ENCODE measurements around the gene BOLA2B.
"Not testable (repeated sequence)": the region's sequence is repeated elsewhere in the genome, so short reads cannot be mapped to it uniquely, and the experiment has no call there.

Gene BOLA2B

DNA sequence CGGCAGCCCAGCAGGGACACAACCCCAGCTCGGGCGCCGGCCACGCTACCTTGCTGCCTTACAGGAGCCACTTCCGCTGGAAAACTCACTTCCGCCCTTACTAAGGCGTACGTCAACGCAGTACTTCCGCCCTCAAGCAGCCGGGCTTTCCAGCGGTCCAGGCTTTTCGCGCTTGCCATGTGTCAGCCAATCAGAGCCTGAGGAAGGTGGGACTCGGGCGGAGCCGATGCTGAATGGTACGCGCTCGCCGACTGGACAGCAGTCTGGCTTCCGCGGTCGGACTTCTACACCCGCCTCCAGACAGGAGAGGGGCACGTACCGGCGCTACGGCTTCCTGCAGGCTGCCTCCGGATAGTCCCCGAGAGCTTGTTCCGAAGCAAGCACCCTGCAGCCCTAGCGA lies at the start of gene BOLA2B, which contains the start of gene SLX1A:
Gene BOLA2B, minus strand, starts transcription at position 52 of the 400 bp plus-strand sequence. CDS start 71 bp downstream, outside the sequence.
Gene SLX1A, plus strand, starts transcription at position 261 of the 400 bp plus-strand sequence. CDS start 210 bp downstream, outside the sequence.
- not testable (repeated sequence) for DNase-seq

DNA sequence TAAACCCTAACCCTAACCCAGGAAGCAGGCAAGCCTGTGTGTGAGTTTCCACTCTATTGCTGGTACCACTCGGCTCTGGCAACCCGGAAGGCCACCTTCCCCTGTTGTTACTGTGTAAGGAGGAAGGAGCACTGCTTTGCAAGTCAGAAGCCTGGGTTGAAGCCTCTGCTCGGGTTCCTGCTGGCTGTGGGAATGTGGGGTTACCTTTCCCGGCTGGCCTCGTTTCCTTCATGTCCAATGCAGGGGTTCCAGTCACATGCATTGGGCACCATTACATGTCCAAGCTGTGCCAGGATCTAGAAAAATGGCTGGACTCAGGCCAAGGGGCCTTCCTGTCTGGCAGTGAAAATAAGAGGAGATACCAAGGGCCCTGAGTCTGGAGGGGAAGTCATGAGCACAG lies 23.6 kb upstream of the BOLA2B start:
- not testable (repeated sequence) for DNase-seq

DNA sequence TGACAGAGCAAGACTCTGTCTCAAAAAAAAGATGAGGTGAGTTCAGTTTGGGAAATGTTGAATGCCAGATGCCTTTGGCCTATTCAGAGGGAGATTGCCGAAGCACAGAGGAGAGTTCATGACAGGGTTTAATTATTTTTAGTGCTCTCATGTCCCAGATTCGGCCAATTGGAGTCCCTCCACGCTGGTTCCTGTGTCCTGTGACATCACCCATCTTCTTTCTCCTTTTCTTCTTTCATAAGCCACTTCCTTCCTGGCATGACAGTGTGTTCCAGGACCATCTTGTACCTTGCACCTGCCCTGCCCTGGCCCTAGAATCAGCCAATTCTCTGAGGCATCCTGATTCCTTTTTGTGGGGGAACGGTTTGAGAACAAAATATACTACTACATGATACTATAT lies 17.9 kb upstream of the BOLA2B start:
- DNase-seq: not testable (repeated sequence)

DNA sequence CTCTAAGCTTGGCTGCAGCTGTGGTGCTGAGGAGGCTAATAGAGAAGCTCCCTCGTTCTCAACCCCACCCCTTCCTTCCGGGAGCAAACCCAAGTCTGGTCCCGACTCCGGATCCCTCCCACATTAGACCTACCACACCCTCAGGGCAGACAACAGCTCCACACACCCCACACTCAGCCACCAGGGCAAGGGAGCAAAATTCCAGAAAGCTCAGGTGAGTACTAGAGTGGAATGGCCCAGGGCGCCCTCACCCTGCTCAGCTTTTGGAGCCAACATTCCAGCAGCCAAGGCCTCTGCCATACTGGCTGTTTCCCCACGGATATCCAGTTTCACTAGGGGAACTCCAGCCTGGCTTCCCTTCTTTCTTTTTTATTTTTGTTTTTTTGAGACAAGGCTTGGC lies 15.6 kb upstream of the BOLA2B start:
- DNase-seq: peak; percentile 3 to 42

DNA sequence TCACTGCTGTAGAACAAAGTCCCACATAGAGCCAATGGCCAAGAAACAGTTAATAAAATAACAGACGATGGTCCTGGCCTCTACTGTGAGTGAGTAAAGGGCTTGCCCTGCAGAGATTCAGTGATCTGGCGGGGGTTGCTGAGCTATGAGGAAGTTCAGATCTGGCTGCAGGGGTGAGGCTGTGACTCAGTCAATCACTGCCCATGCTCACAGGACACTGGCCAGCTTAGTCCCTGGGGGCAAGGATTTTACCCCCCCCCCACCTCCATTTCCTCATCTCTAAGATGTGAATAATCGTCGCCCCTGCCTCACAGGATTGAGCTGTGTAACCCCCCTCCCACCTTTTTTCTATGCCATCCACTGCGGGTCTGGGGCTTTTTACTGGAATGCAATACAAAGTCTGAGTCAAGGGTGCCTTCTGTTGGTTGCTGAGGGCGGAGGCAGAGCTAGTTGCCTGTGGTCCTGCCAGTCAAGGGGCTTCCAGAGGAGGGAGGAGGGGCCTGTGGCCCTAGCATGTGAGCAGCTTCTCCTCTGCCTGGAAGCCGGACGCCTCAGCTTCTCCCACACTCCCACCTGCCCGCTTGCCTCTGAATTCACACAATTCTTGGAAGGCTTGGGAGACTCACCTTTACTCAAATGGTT lies 13.7 kb upstream of the BOLA2B start:
- not testable (repeated sequence) for DNase-seq

DNA sequence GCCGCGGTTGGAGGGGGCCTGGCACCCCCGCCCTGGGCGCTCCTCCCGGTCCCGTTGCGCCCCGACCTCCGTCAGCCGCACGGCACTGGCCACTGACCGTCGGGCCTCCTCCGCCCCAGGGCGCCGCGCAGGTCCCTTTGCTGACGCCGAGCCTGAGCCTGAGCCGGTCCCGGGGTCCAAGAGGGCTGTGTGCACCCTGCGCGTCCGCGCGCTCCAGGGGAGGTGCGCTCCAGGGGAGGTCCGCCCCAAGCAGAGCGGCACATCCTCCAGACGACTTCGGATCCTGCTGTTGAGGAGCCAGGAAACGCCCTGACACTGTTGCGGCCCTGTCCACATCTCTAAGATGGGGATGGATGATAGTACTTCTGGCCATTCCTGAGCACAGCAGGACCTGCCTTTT lies 12.8 kb upstream of the BOLA2B start:
- not testable (repeated sequence) for DNase-seq

DNA sequence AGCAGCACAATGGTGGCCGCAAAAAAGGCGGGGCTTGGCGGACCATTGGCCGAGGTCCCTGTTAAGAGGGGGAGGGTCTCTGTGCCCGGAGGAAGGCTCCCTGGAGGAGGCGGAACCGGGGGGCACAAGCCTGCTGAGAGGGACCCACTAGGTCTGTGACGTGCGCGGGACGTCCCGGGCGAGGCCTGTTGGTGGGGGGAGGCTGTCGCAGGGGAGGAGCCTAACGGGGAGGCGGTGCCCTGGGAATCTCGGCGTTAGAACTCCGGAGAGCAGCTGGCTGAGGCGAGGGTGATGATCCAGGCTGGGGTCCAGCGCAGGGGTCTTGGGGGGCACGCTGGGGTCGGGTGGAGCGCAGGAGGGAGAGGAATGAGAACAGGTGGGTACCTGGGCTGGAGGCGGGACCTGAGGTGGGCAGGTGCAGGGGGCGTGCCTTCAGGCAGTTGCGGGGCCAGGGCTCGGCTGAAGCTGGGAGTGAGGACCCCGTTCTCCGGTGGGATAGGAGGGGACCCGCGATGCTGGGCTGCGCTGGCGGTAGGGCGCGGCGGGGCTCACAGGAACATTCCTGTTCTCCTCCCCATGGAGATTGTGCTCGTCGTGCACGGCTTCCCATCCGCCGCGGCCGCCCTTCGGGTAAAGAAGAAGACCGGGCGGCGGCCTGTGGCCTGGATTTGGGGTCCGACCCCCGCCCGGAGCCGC lies 12.2 kb upstream of the BOLA2B start:
- DNase-seq: not testable (repeated sequence)

DNA sequence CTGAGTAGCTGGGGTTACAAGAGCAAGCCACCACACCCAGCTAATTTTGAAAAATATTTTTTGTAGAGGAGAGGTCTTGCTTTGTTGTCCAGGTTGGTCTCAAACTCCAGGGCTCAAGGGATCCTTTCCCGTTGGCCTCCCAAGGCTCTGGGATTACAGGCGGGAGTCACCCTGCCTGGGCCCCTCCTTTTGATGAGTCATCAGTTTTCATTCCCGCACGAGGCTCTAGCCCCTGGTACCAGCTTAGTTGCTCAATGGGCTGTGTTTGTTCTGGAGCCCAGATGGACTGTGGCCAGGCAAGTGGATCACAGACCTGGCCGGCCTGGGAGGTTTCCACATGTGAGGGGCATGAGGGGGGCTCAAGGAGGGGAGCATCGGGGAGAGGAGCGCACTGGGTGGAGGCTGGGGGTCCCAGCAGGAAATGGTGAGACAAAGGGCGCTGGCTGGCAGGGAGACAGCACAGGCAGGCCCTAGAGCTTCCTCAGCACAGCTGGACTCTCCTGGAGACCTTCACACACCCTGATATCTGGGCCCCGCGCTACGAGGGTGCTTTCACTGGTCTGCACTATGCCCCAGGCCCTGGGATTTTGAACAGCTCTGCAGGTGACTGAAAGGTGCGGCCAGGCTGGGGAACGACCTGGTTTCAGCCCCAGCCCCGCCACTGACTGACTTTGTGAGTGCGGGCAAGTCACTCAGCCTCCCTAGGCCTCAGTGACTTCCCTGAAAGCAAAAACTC lies 6.3 kb upstream of the BOLA2B start:
- DNase-seq: not testable (repeated sequence)

DNA sequence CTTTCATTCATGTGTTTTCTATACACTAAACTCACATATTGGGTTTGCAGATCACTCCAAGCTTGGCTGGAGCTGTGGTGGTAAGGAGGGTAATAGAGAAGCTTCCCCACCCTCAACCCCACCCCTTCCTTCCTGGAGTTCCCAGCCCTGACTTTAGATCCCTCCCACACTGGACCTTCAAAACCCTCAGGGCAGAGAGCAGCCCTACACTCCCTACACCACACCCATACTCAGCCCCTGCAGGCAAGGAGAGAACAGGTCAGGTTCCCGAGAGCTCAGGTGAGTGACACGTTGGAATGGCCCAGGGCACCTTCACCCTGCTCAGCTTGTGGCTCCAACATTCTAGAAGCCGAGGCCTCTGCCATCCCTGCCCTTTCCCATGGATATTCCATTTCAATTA lies 5.6 kb upstream of the BOLA2B start, which contains the start of gene SULT1A3:
Gene SULT1A3, plus strand, starts transcription at position 207 of the 400 bp plus-strand sequence. CDS start 1,474 bp downstream, outside the sequence.
- not testable (repeated sequence) for DNase-seq

DNA sequence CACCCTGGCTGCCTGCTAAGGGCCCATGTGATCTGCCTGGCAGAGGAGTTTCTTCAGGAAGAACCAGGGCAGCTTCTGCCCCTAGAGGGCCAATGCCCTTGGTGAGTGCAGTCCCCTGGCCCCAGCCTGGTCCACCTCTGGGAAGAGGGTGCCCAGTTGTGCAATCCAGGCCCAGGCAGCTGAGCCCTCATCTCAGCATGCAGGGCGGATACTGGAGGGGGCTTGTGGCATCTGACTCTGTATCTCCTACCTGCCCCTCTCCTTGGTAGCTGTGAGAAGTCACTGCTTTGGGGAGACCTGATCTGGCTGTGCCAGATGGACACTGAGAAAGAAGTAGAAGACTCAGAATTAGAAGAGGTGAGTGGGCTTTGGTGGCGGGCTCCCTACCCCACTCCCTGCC lies 3.5 kb upstream of the BOLA2B start:
- DNase-seq: not testable (repeated sequence)

DNA sequence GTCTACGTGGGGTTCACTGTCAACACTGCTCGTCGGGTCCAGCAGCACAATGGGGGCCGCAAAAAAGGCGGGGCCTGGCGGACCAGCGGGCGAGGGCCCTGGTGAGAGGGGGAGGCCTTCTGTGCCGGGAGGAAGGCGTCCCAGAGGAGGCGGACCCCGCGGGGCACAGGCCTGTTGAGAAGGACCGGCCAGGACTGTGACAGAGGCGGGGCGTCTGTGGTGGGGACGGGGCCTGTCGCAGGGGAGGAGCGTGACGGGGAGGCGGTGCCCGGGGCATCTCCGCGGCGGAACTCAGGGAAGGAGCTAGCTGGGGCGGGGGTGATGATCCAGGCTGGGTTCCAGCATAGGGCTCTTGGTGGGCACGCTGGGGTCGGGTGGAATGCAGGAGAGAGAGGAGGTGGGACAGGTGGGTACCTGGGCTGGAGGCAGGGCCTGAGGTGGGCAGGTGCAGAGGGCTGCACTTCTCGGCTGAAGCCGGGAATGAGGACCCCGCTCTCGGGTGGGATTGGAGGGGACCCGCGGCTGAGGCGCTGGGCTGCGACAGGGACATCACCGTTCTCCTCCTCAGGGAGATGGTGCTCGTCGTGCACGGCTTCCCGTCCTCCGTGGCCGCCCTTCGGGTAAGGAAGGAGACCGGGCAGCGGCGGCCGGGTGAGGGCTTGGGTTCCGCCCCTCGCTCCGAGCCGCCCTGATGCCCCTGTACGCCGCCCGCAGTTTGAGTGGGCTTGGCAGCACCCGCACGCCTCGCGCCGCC lies 883 bp upstream of the BOLA2B start:
- DNase-seq: not testable (repeated sequence)

DNA sequence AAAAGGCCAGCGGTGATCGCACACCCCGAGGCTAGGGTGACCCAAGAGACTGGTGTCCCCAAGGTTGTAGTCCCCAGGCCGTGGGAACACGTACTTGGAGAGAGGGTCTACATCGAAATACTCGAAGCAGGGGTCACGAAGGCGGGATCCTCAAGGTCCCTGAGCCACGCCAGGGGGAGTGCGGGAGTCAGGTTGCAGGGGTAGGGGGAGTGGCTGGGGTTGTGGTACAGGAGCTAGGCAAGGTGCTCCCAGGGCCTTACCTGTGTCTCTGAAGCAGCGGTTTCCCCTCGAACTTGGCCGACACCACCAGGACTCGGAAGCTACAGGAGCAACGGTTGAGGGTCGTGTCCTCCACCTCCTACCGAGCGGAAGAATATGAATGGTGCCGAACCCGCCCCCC lies 368 bp downstream of the BOLA2B start:
- not testable (repeated sequence) for DNase-seq

DNA sequence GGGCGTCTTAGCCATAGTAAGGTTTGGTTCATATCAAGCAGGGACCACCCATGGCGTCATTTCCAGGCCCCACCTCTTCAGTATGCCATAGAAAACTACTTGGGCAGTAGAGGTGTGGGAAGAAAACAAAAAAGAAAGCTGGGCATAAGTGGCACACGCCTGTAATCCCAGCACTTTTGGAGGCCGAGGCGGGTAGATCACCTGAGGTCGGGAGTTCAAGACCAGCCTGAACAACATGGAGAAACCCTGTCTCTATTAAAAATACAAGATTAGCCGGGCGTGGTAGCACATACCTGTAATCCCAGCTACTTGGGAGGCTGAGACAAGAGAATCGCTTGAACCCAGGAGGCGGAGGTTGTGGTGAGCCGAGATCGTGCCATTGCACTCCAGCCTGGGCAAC lies 2.3 kb downstream of the BOLA2B start:
- not testable (repeated sequence) for DNase-seq

DNA sequence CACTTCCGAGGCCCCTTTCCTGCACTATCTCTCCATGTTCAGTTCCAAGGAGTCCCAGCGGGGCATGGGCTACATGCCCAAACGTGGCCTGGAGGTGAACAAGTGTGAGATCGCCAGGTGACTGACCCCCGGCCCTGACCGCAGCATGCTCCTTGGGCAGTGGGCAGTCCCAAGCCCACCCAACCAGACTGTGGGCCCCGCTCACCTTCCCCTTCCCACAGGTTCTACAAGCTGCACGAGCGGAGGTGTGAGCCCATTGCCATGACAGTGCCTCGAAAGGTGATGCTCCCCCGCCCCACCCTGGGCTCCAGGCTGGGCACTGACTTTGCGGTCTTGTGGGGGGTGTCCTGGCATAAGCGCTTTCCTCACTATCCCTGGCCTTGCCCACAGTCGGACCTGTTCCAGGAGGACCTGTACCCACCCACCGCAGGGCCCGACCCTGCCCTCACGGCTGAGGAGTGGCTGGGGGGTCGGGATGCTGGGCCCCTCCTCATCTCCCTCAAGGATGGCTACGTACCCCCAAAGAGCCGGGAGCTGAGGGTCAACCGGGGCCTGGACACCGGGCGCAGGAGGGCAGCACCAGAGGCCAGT lies 5.4 kb downstream of the BOLA2B start:
- DNase-seq: no peak

DNA sequence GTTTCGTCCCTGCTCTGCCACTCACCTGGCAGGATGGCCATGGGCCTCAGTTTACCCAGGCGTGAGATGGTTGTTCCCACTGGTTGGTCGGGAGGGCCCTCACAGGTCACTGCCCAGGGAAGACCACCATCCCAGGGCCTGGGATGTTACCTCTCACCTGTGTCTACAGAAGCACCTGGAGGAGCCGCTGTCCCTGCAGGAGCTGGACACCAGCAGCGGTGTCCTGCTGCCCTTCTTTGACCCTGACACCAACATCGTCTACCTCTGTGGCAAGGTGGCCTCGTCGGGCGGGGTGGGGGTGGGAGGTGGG lies 6.0 kb downstream of the BOLA2B start:
- DNase-seq: no peak

DNA sequence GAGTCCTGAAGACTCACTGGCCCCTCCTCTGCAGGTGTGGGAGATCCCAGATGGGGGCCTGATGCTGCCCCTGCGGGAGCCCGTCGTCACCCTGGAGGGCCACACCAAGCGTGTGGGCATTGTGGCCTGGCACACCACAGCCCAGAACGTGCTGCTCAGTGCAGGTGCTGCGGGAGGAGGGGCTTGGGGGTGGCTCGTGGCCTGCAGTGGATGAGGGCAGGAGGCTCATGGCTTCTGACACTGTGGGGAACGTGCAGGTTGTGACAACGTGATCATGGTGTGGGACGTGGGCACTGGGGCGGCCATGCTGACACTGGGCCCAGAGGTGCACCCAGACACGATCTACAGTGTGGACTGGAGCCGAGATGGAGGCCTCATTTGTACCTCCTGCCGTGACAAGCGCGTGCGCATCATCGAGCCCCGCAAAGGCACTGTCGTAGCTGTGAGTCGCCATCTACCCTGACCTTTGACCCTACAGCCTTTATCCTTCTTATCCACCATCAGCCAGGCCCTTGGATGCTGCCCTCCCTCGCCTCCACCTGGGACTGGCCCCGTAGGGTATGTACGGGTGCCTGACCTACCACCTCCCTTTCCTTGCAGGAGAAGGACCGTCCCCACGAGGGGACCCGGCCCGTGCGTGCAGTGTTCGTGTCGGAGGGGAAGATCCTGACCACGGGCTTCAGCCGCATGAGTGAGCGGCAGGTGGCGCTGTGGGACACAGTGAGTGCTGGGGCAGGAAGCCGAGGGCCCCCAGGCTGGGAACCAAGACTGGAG lies 6.5 kb downstream of the BOLA2B start:
- peak; percentile 88 to 91 for DNase-seq

DNA sequence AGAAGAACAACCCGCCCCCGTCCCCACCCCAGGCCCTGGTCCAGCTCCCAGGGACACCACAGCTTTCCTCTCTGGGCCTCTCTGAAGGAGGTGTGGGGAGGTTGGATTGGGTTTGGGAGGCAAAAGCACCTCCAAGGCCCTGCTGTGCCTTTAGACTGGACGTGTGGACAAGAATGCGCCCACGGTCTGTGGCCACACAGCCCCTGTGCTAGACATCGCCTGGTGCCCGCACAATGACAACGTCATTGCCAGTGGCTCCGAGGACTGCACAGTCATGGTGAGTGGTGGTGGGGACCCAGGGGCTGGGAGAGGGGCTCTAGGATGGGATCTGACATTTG lies 7.1 kb downstream of the BOLA2B start:
- no peak for DNase-seq

DNA sequence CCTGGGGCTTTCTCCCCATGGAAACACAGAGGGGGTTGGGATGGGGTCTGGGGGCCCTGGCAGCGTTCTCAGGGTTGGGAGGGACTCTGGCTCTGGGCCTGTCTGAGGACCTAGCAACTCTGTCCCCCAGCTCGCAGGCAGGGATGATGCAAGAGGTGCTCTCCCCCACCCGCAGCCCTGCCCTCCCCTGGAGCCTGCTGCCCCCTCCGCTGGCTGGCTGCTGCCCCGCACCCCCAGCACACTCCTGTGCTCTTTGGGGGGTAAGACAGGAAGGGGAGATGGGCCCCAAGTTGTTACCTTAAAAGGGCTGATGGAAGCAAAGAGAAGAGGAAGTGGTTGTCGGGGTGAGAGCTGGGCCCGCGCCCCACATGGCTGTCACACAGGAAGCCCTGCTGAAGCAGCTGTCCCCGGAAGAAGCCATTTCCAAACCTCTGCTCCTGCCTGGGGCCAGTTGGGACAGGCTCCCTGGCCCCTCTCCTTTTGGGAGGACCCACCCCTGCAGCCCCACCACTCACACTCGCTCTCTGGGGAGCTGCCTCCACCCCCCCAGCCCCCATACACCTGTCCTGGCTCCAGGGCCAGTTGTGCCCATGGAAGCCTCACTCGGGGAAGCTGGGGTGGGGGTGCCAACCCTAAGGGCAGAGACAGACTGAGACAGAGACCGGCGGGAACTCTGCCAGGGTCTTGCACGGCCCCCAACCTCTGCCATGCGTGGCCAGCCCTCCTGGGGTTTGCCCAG lies 7.6 kb downstream of the BOLA2B start:
- DNase-seq: peak; percentile 69 to 79

DNA sequence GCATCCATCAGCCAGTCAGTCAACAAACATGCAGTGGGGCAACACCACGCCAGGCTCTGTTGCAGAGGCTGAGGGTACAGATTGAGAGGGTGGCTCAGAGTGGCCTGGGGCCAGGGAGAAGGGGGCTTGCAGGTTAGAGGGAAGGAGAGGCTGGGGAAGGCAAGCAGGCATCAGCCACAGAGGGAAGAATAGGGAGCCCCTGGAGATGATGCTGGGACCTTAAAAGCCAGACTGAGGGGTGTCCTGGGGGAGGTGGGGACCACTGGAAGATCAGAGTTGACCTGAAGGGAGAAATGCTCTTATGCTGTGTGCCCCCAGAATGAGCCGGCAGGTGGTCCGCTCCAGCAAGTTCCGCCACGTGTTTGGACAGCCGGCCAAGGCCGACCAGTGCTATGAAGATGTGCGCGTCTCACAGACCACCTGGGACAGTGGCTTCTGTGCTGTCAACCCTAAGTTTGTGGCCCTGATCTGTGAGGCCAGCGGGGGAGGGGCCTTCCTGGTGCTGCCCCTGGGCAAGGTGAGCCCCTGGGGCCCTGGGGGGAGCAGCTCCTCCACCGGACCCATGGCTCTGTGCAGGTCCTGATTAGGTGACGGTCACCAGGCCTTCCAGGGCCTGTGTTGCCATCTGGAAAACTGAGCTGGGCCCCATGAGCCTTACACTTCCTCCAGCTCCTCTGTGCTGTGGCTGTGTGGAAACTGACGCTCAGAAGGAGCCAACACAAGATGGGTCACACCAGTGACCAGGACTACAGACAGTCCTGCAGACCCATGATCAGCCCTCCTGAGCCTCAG lies 8.4 kb downstream of the BOLA2B start:
- DNase-seq: peak in 1 of 2 donors; percentile 30

Data from activated CD4-positive, alpha-beta T cell treated with anti-CD3 and anti-CD28 coated beads for 4 hours (primary cell).